Measurements from ENCODE around the gene RFPL2.
"Not testable (repeated sequence)": the region's sequence is repeated elsewhere in the genome, so short reads cannot be mapped to it uniquely, and the experiment has no call there.

RFPL2 gene

DNA sequence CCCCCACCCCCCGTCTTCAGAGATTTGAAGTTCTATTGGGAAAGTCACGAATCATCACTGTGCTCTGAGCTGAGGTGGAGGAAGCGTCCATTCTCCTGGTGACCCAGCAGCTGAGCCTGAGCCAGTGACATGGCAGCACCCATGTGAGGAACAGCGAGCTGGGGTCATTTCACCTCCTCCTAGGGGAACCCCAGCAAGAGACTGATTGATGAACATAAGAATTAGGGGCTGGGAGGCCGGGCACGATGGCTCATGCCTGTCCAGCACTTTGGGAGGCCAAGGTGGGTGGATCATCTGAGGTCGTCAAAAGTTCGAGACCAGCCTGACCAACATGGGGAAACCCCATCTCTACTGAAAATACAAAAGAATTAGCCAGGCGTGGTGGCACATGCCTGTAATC, 11.5 kb downstream of the RFPL2 start:
- H3K4me2 ChIP-seq (ENCODE audit: insufficient read depth, low read length, poor library complexity, severe bottlenecking); H3K9me3 ChIP-seq (replicated peaks in 1 of 2; ENCODE audit: control insufficient read depth in 2 of 2, insufficient read depth in 1 of 2, low read depth in 1 of 2, low read length in 2 of 2); H2AK5ac ChIP-seq (ENCODE audit: low read depth, low read length); H2BK120ac ChIP-seq (ENCODE audit: low read depth, low read length); H3K27ac ChIP-seq (replicated peaks; ENCODE audit: low read length); H3K4ac ChIP-seq (ENCODE audit: low read length); H3K36me3 ChIP-seq (replicated peaks in 1 of 2; ENCODE audit: control insufficient read depth in 2 of 2, insufficient read depth in 2 of 2, low read length in 2 of 2); H3K18ac ChIP-seq (ENCODE audit: low read length); H4K8ac ChIP-seq (ENCODE audit: low read depth, low read length); H2BK12ac ChIP-seq (ENCODE audit: low read length); H3K4me3 ChIP-seq (ENCODE audit: low read length in 2 of 2); H3K9ac ChIP-seq (ENCODE audit: low read depth, low read length, poor library complexity); H4K91ac ChIP-seq (ENCODE audit: low read depth, low read length, poor library complexity); H2BK15ac ChIP-seq (ENCODE audit: low read length); H2AFZ ChIP-seq (ENCODE audit: low read length); H3K79me1 ChIP-seq (ENCODE audit: low read depth, low read length); DNase-seq (ENCODE audit: low spot score); H3K23ac ChIP-seq (ENCODE audit: low read depth, low read length, poor library complexity); H2BK5ac ChIP-seq (ENCODE audit: low read length); H3K4me1 ChIP-seq (ENCODE audit: control insufficient read depth in 2 of 2, insufficient read depth in 1 of 2, low read depth in 1 of 2, low read length in 2 of 2): not testable (repeated sequence)
- H3K27me3 ChIP-seq (ENCODE audit: control insufficient read depth in 3 of 3, insufficient read depth in 3 of 3, low read depth in 1 of 3, low read length in 3 of 3): peaks cover 0 to 17% (median 0%) of the 10 kb centered on the region in 3 experiments
- WGBS, 2 donors (ENCODE audit: extremely low coverage in 2 of 2, insufficient read length in 2 of 2, insufficient replicate concordance in 1 of 2): no CpG with 5 or more reads among the region's 9 CpGs
- H3K14ac ChIP-seq (ENCODE audit: low read length): peak overlapping the region; percentile 38

DNA sequence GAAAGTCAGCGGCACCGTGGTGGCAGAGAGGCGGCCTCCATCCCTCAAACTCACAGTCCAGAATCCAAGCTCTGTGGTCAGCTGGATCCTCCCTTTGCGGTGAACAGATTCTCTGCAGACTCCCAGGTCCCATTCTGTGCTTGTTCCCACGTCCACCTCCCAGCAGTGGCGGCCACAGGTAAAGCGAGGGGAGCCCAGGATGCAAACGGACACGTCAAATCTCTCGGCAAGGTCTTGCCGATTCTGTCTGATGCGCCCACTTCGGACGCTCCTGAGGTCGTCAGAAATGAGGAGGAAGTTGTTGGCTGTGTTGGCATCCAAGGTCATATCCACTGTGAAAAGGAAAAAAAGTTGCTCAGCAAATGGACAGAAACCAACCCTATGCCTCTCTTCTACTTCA, 13.9 kb downstream of the RFPL2 start:
- not testable (repeated sequence) for H3K4ac ChIP-seq (ENCODE audit: low read length); H4K91ac ChIP-seq (ENCODE audit: low read depth, low read length, poor library complexity); H3K27ac ChIP-seq (replicated peaks; ENCODE audit: low read length); H2BK12ac ChIP-seq (ENCODE audit: low read length); H2AFZ ChIP-seq (ENCODE audit: low read length); H3K23ac ChIP-seq (ENCODE audit: low read depth, low read length, poor library complexity); H3K36me3 ChIP-seq (replicated peaks in 1 of 2; ENCODE audit: control insufficient read depth in 2 of 2, insufficient read depth in 2 of 2, low read length in 2 of 2); H3K14ac ChIP-seq (ENCODE audit: low read length); H2BK15ac ChIP-seq (ENCODE audit: low read length); H3K4me1 ChIP-seq (ENCODE audit: control insufficient read depth in 2 of 2, insufficient read depth in 1 of 2, low read depth in 1 of 2, low read length in 2 of 2); H4K8ac ChIP-seq (ENCODE audit: low read depth, low read length); H3K79me1 ChIP-seq (ENCODE audit: low read depth, low read length); H3K9me3 ChIP-seq (replicated peaks in 1 of 2; ENCODE audit: control insufficient read depth in 2 of 2, insufficient read depth in 1 of 2, low read depth in 1 of 2, low read length in 2 of 2); H2BK5ac ChIP-seq (ENCODE audit: low read length); H3K4me3 ChIP-seq (ENCODE audit: low read length in 2 of 2); H2AK5ac ChIP-seq (ENCODE audit: low read depth, low read length); H3K4me2 ChIP-seq (ENCODE audit: insufficient read depth, low read length, poor library complexity, severe bottlenecking); H2BK120ac ChIP-seq (ENCODE audit: low read depth, low read length); H3K18ac ChIP-seq (ENCODE audit: low read length); DNase-seq (ENCODE audit: low spot score); H3K9ac ChIP-seq (ENCODE audit: low read depth, low read length, poor library complexity)
- no CpG with 5 or more reads among the region's 15 CpGs for WGBS, 2 donors (ENCODE audit: extremely low coverage in 2 of 2, insufficient read length in 2 of 2, insufficient replicate concordance in 1 of 2)
- peaks cover 0 to 16% (median 0%) of the 10 kb centered on the region in 3 experiments for H3K27me3 ChIP-seq (ENCODE audit: control insufficient read depth in 3 of 3, insufficient read depth in 3 of 3, low read depth in 1 of 3, low read length in 3 of 3)

DNA sequence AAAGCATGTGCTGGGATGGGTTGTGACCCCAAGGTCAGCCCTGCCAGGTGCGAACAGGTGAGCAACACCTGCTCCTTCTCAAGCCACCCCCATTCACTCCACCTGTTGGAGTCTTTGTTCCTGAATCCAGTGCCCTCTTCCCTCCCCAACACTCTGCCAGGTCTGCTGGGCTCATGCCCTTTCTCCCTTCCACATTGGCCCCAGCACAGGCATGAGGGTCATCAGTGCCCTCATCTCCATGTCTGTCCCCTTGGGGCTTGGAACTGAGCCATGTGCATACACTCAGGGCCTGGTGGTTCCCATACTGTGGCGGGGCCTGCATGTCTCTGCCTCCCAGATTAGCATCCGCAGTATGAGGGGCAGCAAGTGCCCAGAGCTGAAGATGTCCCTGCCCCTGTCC, 19.1 kb downstream of the RFPL2 start:
- H3K14ac ChIP-seq (ENCODE audit: low read length): no peak overlapping the region
- H3K36me3 ChIP-seq (replicated peaks in 1 of 2; ENCODE audit: control insufficient read depth in 2 of 2, insufficient read depth in 2 of 2, low read length in 2 of 2): no peaks in the 10 kb centered on the region

DNA sequence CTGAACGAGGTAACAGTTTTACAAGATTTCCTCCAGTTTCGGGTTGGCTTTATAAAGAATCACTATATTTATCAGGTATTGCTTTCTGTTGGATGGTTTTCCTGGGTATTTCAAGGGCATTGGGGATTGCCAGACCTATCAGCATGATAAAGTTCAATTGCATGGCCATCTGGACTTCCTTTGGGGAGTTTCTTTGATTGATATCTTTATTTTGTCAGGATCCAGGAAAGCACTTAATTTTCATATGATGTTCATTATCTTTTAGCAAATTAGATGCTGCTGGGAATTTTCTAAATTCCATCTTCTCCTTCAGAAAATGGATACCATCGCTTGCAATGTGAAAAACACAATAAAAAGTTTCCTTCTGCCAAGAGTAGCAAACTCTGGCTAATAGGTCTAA, 21.2 kb downstream of the RFPL2 start:
- no peak overlapping the region for H2AFZ ChIP-seq (ENCODE audit: low read length)
- H3K27ac ChIP-seq (replicated peaks; ENCODE audit: low read length): no peak overlapping the region
- no peak for DNase-seq (ENCODE audit: low spot score)
- H3K4me1 ChIP-seq (ENCODE audit: control insufficient read depth in 2 of 2, insufficient read depth in 1 of 2, low read depth in 1 of 2, low read length in 2 of 2): peaks cover 0 to 2% of the 10 kb centered on the region in 2 donors
- no peak overlapping the region for H3K23ac ChIP-seq (ENCODE audit: low read depth, low read length, poor library complexity)
- peaks cover 0 to 14% (median 0%) of the 10 kb centered on the region in 3 experiments for H3K27me3 ChIP-seq (ENCODE audit: control insufficient read depth in 3 of 3, insufficient read depth in 3 of 3, low read depth in 1 of 3, low read length in 3 of 3)
- no peak overlapping the region for H3K14ac ChIP-seq (ENCODE audit: low read length)
- no peak overlapping the region for H4K8ac ChIP-seq (ENCODE audit: low read depth, low read length)
- H3K79me1 ChIP-seq (ENCODE audit: low read depth, low read length): no peaks in the 10 kb centered on the region
- WGBS, 2 donors (ENCODE audit: extremely low coverage in 2 of 2, insufficient read length in 2 of 2, insufficient replicate concordance in 1 of 2): no CpG with 5 or more reads among the region's 3 CpGs
- H3K4me2 ChIP-seq (ENCODE audit: insufficient read depth, low read length, poor library complexity, severe bottlenecking): no peak overlapping the region
- no peaks in the 10 kb centered on the region for H3K36me3 ChIP-seq (replicated peaks in 1 of 2; ENCODE audit: control insufficient read depth in 2 of 2, insufficient read depth in 2 of 2, low read length in 2 of 2)
- H2BK12ac ChIP-seq (ENCODE audit: low read length): no peak overlapping the region
- H3K18ac ChIP-seq (ENCODE audit: low read length): no peak overlapping the region
- H3K4ac ChIP-seq (ENCODE audit: low read length): no peak overlapping the region
- H3K4me3 ChIP-seq (ENCODE audit: low read length in 2 of 2): no peak overlapping the region
- H2BK120ac ChIP-seq (ENCODE audit: low read depth, low read length): no peak overlapping the region
- no peaks in the 10 kb centered on the region for H3K9me3 ChIP-seq (replicated peaks in 1 of 2; ENCODE audit: control insufficient read depth in 2 of 2, insufficient read depth in 1 of 2, low read depth in 1 of 2, low read length in 2 of 2)
- no peak overlapping the region for H2BK5ac ChIP-seq (ENCODE audit: low read length)
- H2AK5ac ChIP-seq (ENCODE audit: low read depth, low read length): no peak overlapping the region
- H2BK15ac ChIP-seq (ENCODE audit: low read length): no peak overlapping the region
- no peak overlapping the region for H3K9ac ChIP-seq (ENCODE audit: low read depth, low read length, poor library complexity)
- H4K91ac ChIP-seq (ENCODE audit: low read depth, low read length, poor library complexity): no peak overlapping the region

More for the DNA sequence above, 19.1 kb downstream of the RFPL2 start:
- Histone ChIP-seq H3K4ac (ENCODE audit: low read length) (no peak overlapping the region), H3K27ac (replicated peaks; ENCODE audit: low read length) (no peak overlapping the region), H2BK15ac (ENCODE audit: low read length) (no peak overlapping the region), H3K79me1 (ENCODE audit: low read depth, low read length) (no peaks in the 10 kb centered on the region), H3K23ac (ENCODE audit: low read depth, low read length, poor library complexity) (no peak overlapping the region), H4K8ac (ENCODE audit: low read depth, low read length) (no peak overlapping the region), H4K91ac (ENCODE audit: low read depth, low read length, poor library complexity) (no peak overlapping the region), H3K4me2 (ENCODE audit: insufficient read depth, low read length, poor library complexity, severe bottlenecking) (no peak overlapping the region), H3K4me1 (ENCODE audit: control insufficient read depth in 2 of 2, insufficient read depth in 1 of 2, low read depth in 1 of 2, low read length in 2 of 2) (peaks cover 0 to 2% of the 10 kb centered on the region in 2 donors), H3K18ac (ENCODE audit: low read length) (peak overlapping the region; percentile 72), H3K9ac (ENCODE audit: low read depth, low read length, poor library complexity) (no peak overlapping the region), H2AFZ (ENCODE audit: low read length) (no peak overlapping the region), H3K4me3 (ENCODE audit: low read length in 2 of 2) (no peak overlapping the region), H2AK5ac (ENCODE audit: low read depth, low read length) (no peak overlapping the region), H2BK12ac (ENCODE audit: low read length) (peak overlapping the region; percentile 41), H2BK120ac (ENCODE audit: low read depth, low read length) (no peak overlapping the region), H2BK5ac (ENCODE audit: low read length) (peak overlapping the region; percentile 14), H3K9me3 (replicated peaks in 1 of 2; ENCODE audit: control insufficient read depth in 2 of 2, insufficient read depth in 1 of 2, low read depth in 1 of 2, low read length in 2 of 2) (no peaks in the 10 kb centered on the region), H3K27me3 (ENCODE audit: control insufficient read depth in 3 of 3, insufficient read depth in 3 of 3, low read depth in 1 of 3, low read length in 3 of 3) (peaks cover 0 to 11% (median 0%) of the 10 kb centered on the region in 3 experiments)
- no peak for DNase-seq (ENCODE audit: low spot score)
- WGBS, 2 donors (ENCODE audit: extremely low coverage in 2 of 2, insufficient read length in 2 of 2, insufficient replicate concordance in 1 of 2): no CpG with 5 or more reads among the region's 3 CpGs
